GM21528 (cell line): ENCODE results near the gene TSHZ3.

Source experiments
- ATAC-seq: cut with Tn5 transposase; IDR thresholded peaks from one replicate; pipeline ENCODE4 v1.9.1; 2021; ENCODE audit warnings: mild to moderate bottlenecking, moderate library complexity; ENCODE audit not compliant: unreplicated experiment, low FRiP score

The TSHZ3 gene

GRCh38 chr19:31292639-31293185 is 56.5 kb downstream of the TSHZ3 start:
- no peak for ATAC-seq

GRCh38 chr19:31290931-31291590 is 58.2 kb downstream of the TSHZ3 start:
- ATAC-seq, result no peak

GRCh38 chr19:31289976-31290375 is 59.3 kb downstream of the TSHZ3 start:
- ATAC-seq, result no peak

GRCh38 chr19:31289381-31289880 is 59.8 kb downstream of the TSHZ3 start:
- ATAC-seq, result no peak

GRCh38 chr19:31286491-31286890 is 62.7 kb downstream of the TSHZ3 start:
- ATAC-seq, result no peak

GRCh38 chr19:31285744-31286143 is 63.5 kb downstream of the TSHZ3 start:
- ATAC-seq, result no peak

- no peak for ATAC-seq
Observed at GRCh38 chr19:31284621-31285020, 64.6 kb downstream of the TSHZ3 start.

GRCh38 chr19:31283701-31284100 is 65.5 kb downstream of the TSHZ3 start:
- ATAC-seq, result no peak

- ATAC-seq, result no peak
Observed at GRCh38 chr19:31282346-31282745, 66.9 kb downstream of the TSHZ3 start.

- no peak for ATAC-seq
Observed at GRCh38 chr19:31280287-31281006, 68.8 kb downstream of the TSHZ3 start.

- no peak for ATAC-seq
Observed at GRCh38 chr19:31279436-31279765, 69.8 kb downstream of the TSHZ3 start.

GRCh38 chr19:31278555-31279435 is 70.4 kb downstream of the TSHZ3 start:
- ATAC-seq, result no peak

GRCh38 chr19:31277516-31277915 is 71.7 kb downstream of the TSHZ3 start:
- no peak for ATAC-seq

- ATAC-seq, result no peak
Observed at GRCh38 chr19:31276831-31277230, 72.4 kb downstream of the TSHZ3 start.

GRCh38 chr19:31275068-31275334 is 74.2 kb downstream of the TSHZ3 start:
- no peak for ATAC-seq

- ATAC-seq, result no peak
Observed at GRCh38 chr19:31274251-31275067, 74.8 kb downstream of the TSHZ3 start.

GRCh38 chr19:31272583-31273106 is 76.6 kb downstream of the TSHZ3 start:
- ATAC-seq, result no peak

- ATAC-seq, result no peak
Observed at GRCh38 chr19:31271306-31271911, 77.8 kb downstream of the TSHZ3 start.

GRCh38 chr19:31270897-31271296 is 78.3 kb downstream of the TSHZ3 start:
- no peak for ATAC-seq
